Upper lobe of right lung (tissue), 1 donor: ENCODE results near the gene MRPL52. TPM values are rescaled to one million over a fixed set of nuclear protein-coding genes. Genes with fewer than 3 reads are reported as not detected.
A peak's percentile ranks its signal among the peaks of the same experiment; 100 is the strongest.

Experiments used
- ATAC-seq: fragments of 200-7000 bp; cut with Tn5 transposase; one replicate; pipeline ENCODE4 v1.9.1; 2020; ENCODE audit warnings: mild to moderate bottlenecking, moderate library complexity
- DNase-seq: peaks from one replicate; pipeline ENCODE4 v3.0.0-alpha.2; 2020
- H3K27ac ChIP-seq: fragments of 200-600 bp; one replicate; pipeline ENCODE4 v1.8.0; 2022
- H3K27me3 ChIP-seq: fragments of 200-600 bp; one replicate; pipeline ENCODE4 v1.8.0; 2022; ENCODE audit warnings: mild to moderate bottlenecking
- H3K36me3 ChIP-seq: fragments of 200-600 bp; one replicate; pipeline ENCODE4 v1.8.0; 2022
- H3K4me1 ChIP-seq: fragments of 200-600 bp; one replicate; pipeline ENCODE4 v1.8.0; 2022
- H3K4me3 ChIP-seq: fragments of 200-600 bp; one replicate; pipeline ENCODE4 v1.8.0; 2022; ENCODE audit warnings: mild to moderate bottlenecking
- H3K9me3 ChIP-seq: fragments of 200-600 bp; one replicate; pipeline ENCODE4 v1.8.0; 2022
- intact Hi-C: fragments of 100-400 bp; cut with DNase I; formaldehyde crosslinking; loops from one replicate; pipeline ENCODE4 v1.11.0; 2022
- total RNA-seq: library from RNA; stranded (reverse); fragmentation: NEBNext Ultra II Directional; extraction: Animal tissue kit (Norgen Biotek cat#: 25700); gene quantifications from one replicate; pipeline ENCODE4 v1.2.1, GENCODE V29; 2021
- TF ChIP-seq, protein P1 (sequence below): fragments of 200-600 bp; IDR thresholded peaks from one replicate; pipeline ENCODE4 v1.8.0; 2022; ENCODE audit warnings: antibody characterized with exemption
- donor health status: DM: no; HTN: yes; CAD: no; lungs with severe emphysema.

The MRPL52 gene
- total RNA-seq, 1 donor from 2014 or later = 58.4 TPM

DNA sequence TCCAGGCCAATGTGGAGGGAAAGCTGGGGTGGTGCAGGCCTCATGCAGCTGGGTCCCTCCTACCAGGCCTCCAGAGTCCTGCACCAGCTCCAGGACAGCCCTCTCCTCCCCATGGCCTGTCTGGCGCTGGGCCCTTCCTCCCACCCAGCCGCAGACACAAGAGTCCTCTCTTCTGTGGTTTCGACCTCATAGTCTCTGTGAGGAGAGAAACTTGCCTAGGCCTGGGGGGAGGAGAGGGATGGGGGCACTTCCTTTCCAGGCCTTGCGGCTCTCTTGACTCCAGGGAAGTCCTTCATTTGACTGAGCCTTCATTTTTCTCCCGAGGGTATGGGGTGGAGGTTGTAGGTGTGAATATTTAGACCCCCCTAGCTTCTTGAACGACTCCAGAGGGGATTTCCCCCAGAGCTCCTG is 8.9 kb downstream of the MRPL52 start:
- Histone ChIP-seq H3K4me3 (peak overlapping the region; percentile 89), H3K27me3 (no peaks in the 10 kb centered on the region), H3K4me1 (peaks cover 31% of the 10 kb centered on the region), H3K36me3 (peaks cover 36% of the 10 kb centered on the region), H3K9me3 (no peaks in the 10 kb centered on the region), H3K27ac (peak overlapping the region; percentile 92)
- DNase-seq (no peak), ATAC-seq (peak; percentile 41)
- TF ChIP-seq, protein P1, sequence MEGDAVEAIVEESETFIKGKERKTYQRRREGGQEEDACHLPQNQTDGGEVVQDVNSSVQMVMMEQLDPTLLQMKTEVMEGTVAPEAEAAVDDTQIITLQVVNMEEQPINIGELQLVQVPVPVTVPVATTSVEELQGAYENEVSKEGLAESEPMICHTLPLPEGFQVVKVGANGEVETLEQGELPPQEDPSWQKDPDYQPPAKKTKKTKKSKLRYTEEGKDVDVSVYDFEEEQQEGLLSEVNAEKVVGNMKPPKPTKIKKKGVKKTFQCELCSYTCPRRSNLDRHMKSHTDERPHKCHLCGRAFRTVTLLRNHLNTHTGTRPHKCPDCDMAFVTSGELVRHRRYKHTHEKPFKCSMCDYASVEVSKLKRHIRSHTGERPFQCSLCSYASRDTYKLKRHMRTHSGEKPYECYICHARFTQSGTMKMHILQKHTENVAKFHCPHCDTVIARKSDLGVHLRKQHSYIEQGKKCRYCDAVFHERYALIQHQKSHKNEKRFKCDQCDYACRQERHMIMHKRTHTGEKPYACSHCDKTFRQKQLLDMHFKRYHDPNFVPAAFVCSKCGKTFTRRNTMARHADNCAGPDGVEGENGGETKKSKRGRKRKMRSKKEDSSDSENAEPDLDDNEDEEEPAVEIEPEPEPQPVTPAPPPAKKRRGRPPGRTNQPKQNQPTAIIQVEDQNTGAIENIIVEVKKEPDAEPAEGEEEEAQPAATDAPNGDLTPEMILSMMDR = no peak
- intact Hi-C loops = no loop called here

DNA sequence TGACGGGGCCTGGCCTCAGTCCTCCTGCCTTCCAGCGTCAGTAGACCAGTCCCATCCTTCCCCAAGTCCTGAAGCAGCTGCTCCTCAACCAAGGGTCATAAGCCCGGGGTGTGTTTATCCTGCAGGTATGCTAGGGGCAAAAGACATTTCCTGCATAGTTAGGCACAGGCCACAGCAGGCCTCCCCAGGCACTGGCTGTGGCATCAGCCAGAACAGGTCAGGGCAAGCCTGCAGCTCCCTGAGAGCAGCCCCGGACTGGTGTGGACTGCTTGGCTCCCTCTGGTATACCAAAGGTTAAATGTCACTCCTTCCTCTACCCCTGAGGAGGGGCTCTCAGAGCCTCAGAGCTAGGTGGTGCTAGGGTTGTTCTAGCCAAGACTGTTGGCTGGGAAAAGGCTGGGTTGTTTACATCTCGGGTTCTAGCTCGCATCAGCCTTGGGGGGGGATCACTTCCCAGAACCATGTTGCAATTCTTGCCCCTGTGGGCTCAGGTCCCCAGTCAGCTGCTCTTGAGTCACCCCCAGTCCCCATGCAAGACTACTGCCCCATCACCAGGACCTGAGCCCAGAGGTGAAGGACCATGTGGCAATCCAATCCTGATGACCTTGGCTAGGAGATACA is 9.6 kb downstream of the MRPL52 start:
- intact Hi-C loops = no loop called here
- H3K27me3 ChIP-seq = no peaks in the 10 kb centered on the region
- no peaks in the 10 kb centered on the region for H3K9me3 ChIP-seq
- peaks cover 31% of the 10 kb centered on the region for H3K4me1 ChIP-seq
- no peak for ATAC-seq
- TF ChIP-seq, protein P1 = no peak
- no peak for DNase-seq
- H3K27ac ChIP-seq = peak overlapping the region; percentile 92
- peaks cover 34% of the 10 kb centered on the region for H3K36me3 ChIP-seq
- H3K4me3 ChIP-seq = peak overlapping the region; percentile 89

DNA sequence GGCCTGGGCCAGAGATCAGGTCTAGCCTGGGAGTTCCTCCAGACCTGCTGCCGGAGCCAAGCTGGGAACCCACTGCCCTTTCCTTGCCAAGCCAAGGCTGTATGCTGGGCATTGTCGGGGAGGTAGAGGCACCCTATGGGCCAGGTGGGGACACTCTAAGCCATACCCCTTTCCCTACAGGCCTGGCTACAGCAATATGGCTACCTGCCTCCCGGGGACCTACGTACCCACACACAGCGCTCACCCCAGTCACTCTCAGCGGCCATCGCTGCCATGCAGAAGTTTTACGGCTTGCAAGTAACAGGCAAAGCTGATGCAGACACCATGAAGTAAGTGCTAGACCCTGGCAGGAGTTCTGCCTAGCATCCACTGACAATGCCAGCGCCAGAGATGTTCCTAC is 11.6 kb downstream of the MRPL52 start:
- Histone ChIP-seq H3K36me3 (peaks cover 52% of the 10 kb centered on the region), H3K9me3 (no peaks in the 10 kb centered on the region), H3K27me3 (no peaks in the 10 kb centered on the region), H3K4me3 (no peak overlapping the region), H3K4me1 (peaks cover 33% of the 10 kb centered on the region), H3K27ac (peak overlapping the region; percentile 3)
- no peak for ATAC-seq
- intact Hi-C loops = no loop called here
- DNase-seq = no peak
- TF ChIP-seq, protein P1 = no peak

DNA sequence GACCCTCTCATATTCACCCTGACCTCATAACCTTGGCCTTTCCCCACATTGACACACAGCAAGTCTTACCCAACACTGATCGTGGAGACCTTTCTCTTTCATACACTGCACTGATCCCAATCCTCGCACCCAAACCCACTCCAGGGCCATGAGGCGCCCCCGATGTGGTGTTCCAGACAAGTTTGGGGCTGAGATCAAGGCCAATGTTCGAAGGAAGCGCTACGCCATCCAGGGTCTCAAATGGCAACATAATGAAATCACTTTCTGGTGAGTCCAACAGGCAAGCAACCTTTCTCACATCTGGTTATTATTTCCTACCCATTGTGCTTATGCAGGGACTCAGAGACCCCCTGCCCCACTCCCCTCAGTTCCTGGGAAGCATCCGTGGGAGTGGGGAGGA is 12.1 kb downstream of the MRPL52 start:
- H3K27me3 ChIP-seq = no peaks in the 10 kb centered on the region
- TF ChIP-seq, protein P1 = no peak
- H3K27ac ChIP-seq = no peak overlapping the region
- H3K36me3 ChIP-seq = peaks cover 57% of the 10 kb centered on the region
- ATAC-seq = no peak
- H3K9me3 ChIP-seq = no peaks in the 10 kb centered on the region
- H3K4me1 ChIP-seq = peaks cover 33% of the 10 kb centered on the region
- no peak for DNase-seq
- H3K4me3 ChIP-seq = no peak overlapping the region
- intact Hi-C loops = no loop called here

DNA sequence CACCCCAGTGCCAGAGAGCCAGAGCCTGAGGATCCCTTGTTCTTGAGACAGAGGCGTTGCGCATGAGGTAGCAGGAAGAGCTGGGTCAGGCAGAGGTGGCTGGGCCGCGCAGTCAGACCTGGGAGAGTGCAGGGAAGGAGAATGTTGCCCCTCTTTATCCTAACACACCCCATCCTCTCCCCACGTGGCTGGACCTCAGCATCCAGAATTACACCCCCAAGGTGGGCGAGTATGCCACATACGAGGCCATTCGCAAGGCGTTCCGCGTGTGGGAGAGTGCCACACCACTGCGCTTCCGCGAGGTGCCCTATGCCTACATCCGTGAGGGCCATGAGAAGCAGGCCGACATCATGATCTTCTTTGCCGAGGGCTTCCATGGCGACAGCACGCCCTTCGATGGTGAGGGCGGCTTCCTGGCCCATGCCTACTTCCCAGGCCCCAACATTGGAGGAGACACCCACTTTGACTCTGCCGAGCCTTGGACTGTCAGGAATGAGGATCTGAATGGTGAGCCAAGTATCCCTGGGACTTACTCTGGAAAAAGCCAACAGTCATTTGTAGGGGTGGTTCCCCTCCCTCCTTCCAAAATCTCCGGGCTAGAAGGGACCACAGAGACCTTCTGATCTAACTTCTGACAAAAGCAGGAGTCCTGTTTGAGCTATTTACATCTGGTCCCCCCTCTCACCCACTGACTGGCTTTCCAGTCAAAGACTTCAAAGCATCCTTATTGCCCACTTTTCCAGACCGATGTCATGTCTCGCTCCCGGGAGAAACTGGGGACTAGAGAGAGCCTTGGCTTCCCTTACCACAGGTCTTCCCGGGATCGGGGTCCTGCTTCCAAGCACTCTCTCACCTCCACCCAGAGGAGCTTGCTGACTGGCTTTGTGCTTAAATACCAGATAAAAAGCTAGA is 12.8 kb downstream of the MRPL52 start:
- intact Hi-C loops = no loop called here
- Histone ChIP-seq H3K36me3 (peaks cover 60% of the 10 kb centered on the region), H3K27ac (peak overlapping the region; percentile 30), H3K27me3 (no peaks in the 10 kb centered on the region), H3K4me3 (no peak overlapping the region), H3K4me1 (peaks cover 38% of the 10 kb centered on the region), H3K9me3 (no peaks in the 10 kb centered on the region)
- ATAC-seq (no peak), DNase-seq (no peak)
- TF ChIP-seq, protein P1 = no peak
